Skeletal muscle tissue (tissue), 4 donors: ENCODE measurements around the gene TMEM187. TPM values are rescaled to one million over a fixed set of nuclear protein-coding genes. Genes with fewer than 3 reads are reported as not detected.
A peak's percentile ranks its signal among the peaks of the same experiment; 100 is the strongest.
"Not testable (repeated sequence)": the region's sequence is repeated elsewhere in the genome, so short reads cannot be mapped to it uniquely, and the experiment has no call there.

Experiments
- H3K27ac ChIP-seq: one replicate; pipeline ENCODE4 v1.7.0; 2013; ENCODE audit warnings: mild to moderate bottlenecking, low read depth, low read length, inconsistent platforms
- H3K27me3 ChIP-seq, 3 donors: one replicate each; pipeline ENCODE4 v1.7.0; 2013; ENCODE audit warnings: low read length in 3 of 3; ENCODE audit not compliant: control insufficient read depth in 3 of 3, insufficient read depth in 3 of 3
- H3K36me3 ChIP-seq, 3 donors: one replicate each; pipeline ENCODE4 v1.7.0; 2013; ENCODE audit warnings: low read length in 3 of 3; ENCODE audit not compliant: control insufficient read depth in 3 of 3, insufficient read depth in 3 of 3
- H3K4me1 ChIP-seq, 3 donors: one replicate each; pipeline ENCODE4 v1.7.0; 2013; ENCODE audit warnings: low read length in 3 of 3, mild to moderate bottlenecking in 3 of 3; ENCODE audit not compliant: control insufficient read depth in 3 of 3, insufficient read depth in 3 of 3
- H3K4me3 ChIP-seq, 3 donors: one replicate each; pipeline ENCODE4 v1.7.0; 2013; ENCODE audit warnings: low read length in 3 of 3
- H3K9ac ChIP-seq, 3 donors: one replicate each; pipeline ENCODE4 v1.7.0; 2013; ENCODE audit warnings: low read length in 3 of 3, mild to moderate bottlenecking in 3 of 3, moderate library complexity in 2 of 3, low read depth in 1 of 3
- H3K9me3 ChIP-seq, 3 donors: one replicate each; pipeline ENCODE4 v1.7.0; 2013; ENCODE audit warnings: low read length in 3 of 3; ENCODE audit not compliant: control insufficient read depth in 3 of 3
- total RNA-seq: library from RNA; depleted of rRNA; stranded (reverse); fragments of >200 nt; gene quantifications from one replicate; pipeline ENCODE4 v1.2.3, GENCODE V29; 2014
- donor health status: Osteomylitis.

Gene TMEM187
- total RNA-seq, 1 donor from 2014 or later = 2.1 TPM

GRCh38 chrX:153993079-153993478 is 20.5 kb downstream of the TMEM187 start:
- no peak overlapping the region for H3K27ac ChIP-seq
- no peaks in the 10 kb centered on the region for H3K36me3 ChIP-seq
- no peaks in the 10 kb centered on the region for H3K4me1 ChIP-seq
- H3K4me3 ChIP-seq = no peak overlapping the region
- H3K9me3 ChIP-seq = no peaks in the 10 kb centered on the region
- no peak overlapping the region for H3K9ac ChIP-seq
- H3K27me3 ChIP-seq = peaks cover 0 to 4% (median 0%) of the 10 kb centered on the region in 3 donors

GRCh38 chrX:153993978-153994377 is 21.4 kb downstream of the TMEM187 start:
- H3K4me3 ChIP-seq = no peak overlapping the region
- no peak overlapping the region for H3K27ac ChIP-seq
- H3K4me1 ChIP-seq = no peaks in the 10 kb centered on the region
- H3K36me3 ChIP-seq = no peaks in the 10 kb centered on the region
- H3K9me3 ChIP-seq = no peaks in the 10 kb centered on the region
- H3K27me3 ChIP-seq = peaks cover 0 to 4% (median 0%) of the 10 kb centered on the region in 3 donors
- no peak overlapping the region for H3K9ac ChIP-seq

GRCh38 chrX:153994398-153994797 is 21.8 kb downstream of the TMEM187 start:
- not testable (repeated sequence) for H3K9me3 ChIP-seq, H3K27me3 ChIP-seq, H3K9ac ChIP-seq, H3K27ac ChIP-seq, H3K4me3 ChIP-seq, H3K36me3 ChIP-seq, H3K4me1 ChIP-seq

GRCh38 chrX:153995504-153995903 is 22.9 kb downstream of the TMEM187 start:
- H3K4me1 ChIP-seq = no peaks in the 10 kb centered on the region
- H3K27me3 ChIP-seq = no peaks in the 10 kb centered on the region
- H3K27ac ChIP-seq = no peak overlapping the region
- H3K9me3 ChIP-seq = no peaks in the 10 kb centered on the region
- H3K9ac ChIP-seq = no peak overlapping the region
- H3K4me3 ChIP-seq = no peak overlapping the region
- H3K36me3 ChIP-seq = no peaks in the 10 kb centered on the region

GRCh38 chrX:153999359-154000037 is 26.9 kb downstream of the TMEM187 start:
- Histone ChIP-seq H3K27me3 (peaks cover 0 to 2% (median 0%) of the 10 kb centered on the region in 3 donors), H3K27ac (no peak overlapping the region), H3K36me3 (no peaks in the 10 kb centered on the region), H3K4me1 (peaks cover 0 to 3% (median 3%) of the 10 kb centered on the region in 3 donors), H3K9me3 (no peaks in the 10 kb centered on the region), H3K9ac (no peak overlapping the region), H3K4me3 (no peak overlapping the region)

GRCh38 chrX:154000051-154000450 is 27.5 kb downstream of the TMEM187 start:
- H3K4me3 ChIP-seq = no peak overlapping the region
- peaks cover 0 to 5% (median 0%) of the 10 kb centered on the region in 3 donors for H3K27me3 ChIP-seq
- no peaks in the 10 kb centered on the region for H3K36me3 ChIP-seq
- H3K27ac ChIP-seq = no peak overlapping the region
- peaks cover 0 to 3% (median 3%) of the 10 kb centered on the region in 3 donors for H3K4me1 ChIP-seq
- H3K9ac ChIP-seq = no peak overlapping the region
- no peaks in the 10 kb centered on the region for H3K9me3 ChIP-seq

GRCh38 chrX:154002215-154002719 is 29.7 kb downstream of the TMEM187 start:
- no peaks in the 10 kb centered on the region for H3K9me3 ChIP-seq
- H3K36me3 ChIP-seq = no peaks in the 10 kb centered on the region
- peak overlapping the region in 1 of 3 donors; percentile 25 for H3K9ac ChIP-seq
- peak overlapping the region in 1 of 3 donors; percentile 38 for H3K4me3 ChIP-seq
- H3K4me1 ChIP-seq = peaks cover 0 to 3% (median 3%) of the 10 kb centered on the region in 3 donors
- no peak overlapping the region for H3K27ac ChIP-seq
- H3K27me3 ChIP-seq = peaks cover 0 to 5% (median 0%) of the 10 kb centered on the region in 3 donors

GRCh38 chrX:154004315-154004714 is 31.8 kb downstream of the TMEM187 start:
- H3K27me3 ChIP-seq = peaks cover 0 to 5% (median 0%) of the 10 kb centered on the region in 3 donors
- no peak overlapping the region for H3K4me3 ChIP-seq
- H3K9ac ChIP-seq = no peak overlapping the region
- no peaks in the 10 kb centered on the region for H3K36me3 ChIP-seq
- H3K4me1 ChIP-seq = peaks cover 0 to 3% (median 3%) of the 10 kb centered on the region in 3 donors
- no peak overlapping the region for H3K27ac ChIP-seq
- H3K9me3 ChIP-seq = no peaks in the 10 kb centered on the region

GRCh38 chrX:154006947-154007346 is 34.4 kb downstream of the TMEM187 start:
- peaks cover 0 to 5% (median 0%) of the 10 kb centered on the region in 3 donors for H3K27me3 ChIP-seq

GRCh38 chrX:154008521-154008920 is 36.0 kb downstream of the TMEM187 start:
- peaks cover 3 to 4% (median 3%) of the 10 kb centered on the region in 3 donors for H3K4me1 ChIP-seq
- no peaks in the 10 kb centered on the region for H3K9me3 ChIP-seq
- peaks cover 0 to 5% (median 0%) of the 10 kb centered on the region in 3 donors for H3K27me3 ChIP-seq
- no peak overlapping the region for H3K9ac ChIP-seq
- peaks cover 0 to 2% (median 0%) of the 10 kb centered on the region in 3 donors for H3K36me3 ChIP-seq
- no peak overlapping the region for H3K27ac ChIP-seq
- no peak overlapping the region for H3K4me3 ChIP-seq

More at GRCh38 chrX:154006947-154007346, 34.4 kb downstream of the TMEM187 start:
- Histone ChIP-seq H3K4me3 (no peak overlapping the region), H3K27ac (no peak overlapping the region), H3K4me1 (peaks cover 3 to 6% (median 3%) of the 10 kb centered on the region in 3 donors), H3K9me3 (no peaks in the 10 kb centered on the region), H3K9ac (no peak overlapping the region), H3K36me3 (peaks cover 0 to 2% (median 0%) of the 10 kb centered on the region in 3 donors)
